Stimulated activated CD8-positive, alpha-beta memory T cell treated with anti-CD3 and anti-CD28 coated beads, Interleukin-15, amount 100 ng/mL, for 24 hours (primary cell): Measurements from ENCODE around the gene HSD17B13.

Experiments
- DNase-seq: peaks from one replicate; pipeline ENCODE4 v3.0.0-alpha.2; 2020; ENCODE audit warnings: low read depth

HSD17B13 gene

GRCh38 chr4:87266986-87267385 lies 55.7 kb downstream of the HSD17B13 start:
- DNase-seq: no peak

- no peak for DNase-seq
These were observed 59.8 kb downstream of the HSD17B13 start for GRCh38 chr4:87262886-87263285.

- no peak for DNase-seq
These were observed 62.2 kb downstream of the HSD17B13 start for GRCh38 chr4:87260477-87260876.

GRCh38 chr4:87258677-87259076 lies 64.0 kb downstream of the HSD17B13 start:
- no peak for DNase-seq

GRCh38 chr4:87257523-87257922 lies 65.2 kb downstream of the HSD17B13 start:
- DNase-seq: no peak

GRCh38 chr4:87255755-87256154 lies 66.9 kb downstream of the HSD17B13 start:
- DNase-seq: no peak
